HL-60 (cell line): ENCODE results near the gene CACNB3.

ENCODE experiments used
- CTCF ChIP-seq: IDR thresholded peaks from one replicate; pipeline ENCODE4 v1.5.1; 2011; ENCODE audit warnings: low read length, control low read depth, inconsistent platforms; ENCODE audit not compliant: insufficient read depth
- POLR2AphosphoS5 ChIP-seq: IDR thresholded peaks from 2 replicates; pipeline ENCODE4 v1.6.1; 2012; ENCODE audit warnings: low read depth
- REST ChIP-seq: IDR thresholded peaks from 2 replicates; pipeline ENCODE4 v1.6.1; 2012; ENCODE audit warnings: low read depth; ENCODE audit not compliant: insufficient replicate concordance
- SPI1 ChIP-seq: IDR thresholded peaks from 2 replicates; pipeline ENCODE4 v1.6.1; 2012; ENCODE audit warnings: low read depth, mild to moderate bottlenecking, borderline replicate concordance

- TF ChIP-seq CTCF = no peak
- TF ChIP-seq SPI1 = no peak
- no peak for TF ChIP-seq POLR2AphosphoS5
- TF ChIP-seq REST = no peak
These were observed 38.1 kb downstream of the CACNB3 start for GRCh38 chr12:48856379-48856778.
